NCI-H1105 (cell line): ENCODE data around the gene ETFBKMT.
"Not testable (repeated sequence)": the region's sequence is repeated elsewhere in the genome, so short reads cannot be mapped to it uniquely, and the experiment has no call there.

Experiments
- DNase-seq: peaks from one replicate; lab custom pipeline; 2025; lab: John Stamatoyannopoulos, UW

Gene ETFBKMT

DNA sequence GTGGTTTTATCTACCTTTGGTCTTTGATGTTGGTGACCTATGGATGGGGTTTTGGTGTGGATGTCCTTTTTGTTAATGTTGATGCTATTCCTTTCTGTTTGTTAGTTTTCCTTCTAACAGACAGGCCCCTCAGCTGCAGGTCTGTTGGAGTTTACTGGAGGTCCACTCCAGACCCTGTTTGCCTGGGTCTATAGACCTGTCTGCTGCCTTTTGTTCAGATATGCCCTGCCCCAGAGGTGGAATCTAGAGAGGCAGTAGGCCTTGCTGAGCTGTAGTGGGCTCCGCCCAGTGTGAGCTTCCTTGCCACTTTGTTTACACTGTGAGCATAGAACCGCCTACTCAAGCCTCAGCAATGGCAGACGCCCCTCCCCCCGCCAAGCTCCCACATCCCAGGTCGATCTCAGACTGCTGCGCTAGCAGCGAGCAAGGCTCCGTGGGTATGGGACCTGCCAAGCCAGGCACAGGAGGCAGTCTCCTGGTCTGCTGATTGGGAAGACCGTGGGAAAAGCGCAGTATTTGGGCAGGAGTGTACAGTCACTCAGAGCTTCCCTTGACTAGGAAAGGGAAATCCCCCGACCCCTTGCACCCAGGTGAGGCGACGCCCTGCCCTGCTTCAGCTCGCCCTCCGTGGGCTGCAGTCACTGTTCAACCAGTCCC, 59.2 kb downstream of the ETFBKMT start:
- DNase-seq: not testable (repeated sequence)

GRCh38 chr12:31722580-31722979, 63.1 kb downstream of the ETFBKMT start:
- no peak for DNase-seq
